Measurements from ENCODE around the gene HBS1L. TPM values are rescaled to one million over a fixed set of nuclear protein-coding genes. Genes with fewer than 3 reads are reported as not detected.

The HBS1L gene
- total RNA-seq, 4 donors from 2014 or later, result 39.2 to 54.8 (median 47.0) TPM

DNA sequence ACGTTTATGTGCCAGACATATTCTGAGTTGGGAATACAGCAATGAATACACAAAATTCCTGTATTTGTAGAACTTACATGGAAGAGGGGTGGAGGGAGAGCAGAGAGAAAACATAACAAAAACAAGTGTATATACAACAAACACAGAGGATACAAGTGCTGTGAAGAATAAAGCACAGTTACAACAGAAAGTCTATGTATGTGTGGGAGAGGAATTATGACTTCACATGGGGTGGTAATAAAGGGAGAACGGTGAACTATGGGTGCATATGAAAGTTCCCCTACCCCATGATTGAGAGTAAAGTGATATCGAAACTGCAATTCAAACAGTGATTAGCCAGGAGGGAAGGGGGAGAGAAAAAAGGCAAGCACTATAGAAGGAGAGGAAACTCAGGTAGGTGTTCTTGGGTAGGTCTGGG, 24.6 kb downstream of the HBS1L start:
- TF ChIP-seq, protein P1, sequence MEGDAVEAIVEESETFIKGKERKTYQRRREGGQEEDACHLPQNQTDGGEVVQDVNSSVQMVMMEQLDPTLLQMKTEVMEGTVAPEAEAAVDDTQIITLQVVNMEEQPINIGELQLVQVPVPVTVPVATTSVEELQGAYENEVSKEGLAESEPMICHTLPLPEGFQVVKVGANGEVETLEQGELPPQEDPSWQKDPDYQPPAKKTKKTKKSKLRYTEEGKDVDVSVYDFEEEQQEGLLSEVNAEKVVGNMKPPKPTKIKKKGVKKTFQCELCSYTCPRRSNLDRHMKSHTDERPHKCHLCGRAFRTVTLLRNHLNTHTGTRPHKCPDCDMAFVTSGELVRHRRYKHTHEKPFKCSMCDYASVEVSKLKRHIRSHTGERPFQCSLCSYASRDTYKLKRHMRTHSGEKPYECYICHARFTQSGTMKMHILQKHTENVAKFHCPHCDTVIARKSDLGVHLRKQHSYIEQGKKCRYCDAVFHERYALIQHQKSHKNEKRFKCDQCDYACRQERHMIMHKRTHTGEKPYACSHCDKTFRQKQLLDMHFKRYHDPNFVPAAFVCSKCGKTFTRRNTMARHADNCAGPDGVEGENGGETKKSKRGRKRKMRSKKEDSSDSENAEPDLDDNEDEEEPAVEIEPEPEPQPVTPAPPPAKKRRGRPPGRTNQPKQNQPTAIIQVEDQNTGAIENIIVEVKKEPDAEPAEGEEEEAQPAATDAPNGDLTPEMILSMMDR (IDR thresholded peaks at IDR 0.05), result no peak
- no peak for ATAC-seq (ENCODE audit: low FRiP score)
- DNase-seq (ENCODE audit: low spot score), result no peak

DNA sequence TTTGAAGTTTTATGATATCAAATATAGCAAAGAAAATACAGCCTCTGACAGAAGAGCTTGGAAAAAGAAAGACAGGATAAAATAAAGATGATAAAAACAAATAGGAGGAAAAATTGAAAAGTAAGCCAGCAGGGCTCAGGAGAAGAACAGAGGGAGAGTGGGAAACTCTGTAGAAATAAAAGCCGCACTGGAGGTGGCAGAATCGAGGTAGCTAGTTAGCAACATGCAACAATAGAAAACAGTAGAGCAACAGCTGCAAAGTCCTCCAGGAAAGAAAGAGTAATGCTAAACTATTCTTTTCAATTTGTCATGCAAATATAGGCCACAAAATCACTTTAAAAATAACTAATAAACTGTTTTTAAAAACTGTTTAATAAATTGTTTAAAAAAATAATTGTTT, 28.8 kb downstream of the HBS1L start:
- ATAC-seq (ENCODE audit: low FRiP score) (no peak), DNase-seq (ENCODE audit: low spot score) (no peak)
- TF ChIP-seq, protein P1 (IDR thresholded peaks at IDR 0.05), result no peak

DNA sequence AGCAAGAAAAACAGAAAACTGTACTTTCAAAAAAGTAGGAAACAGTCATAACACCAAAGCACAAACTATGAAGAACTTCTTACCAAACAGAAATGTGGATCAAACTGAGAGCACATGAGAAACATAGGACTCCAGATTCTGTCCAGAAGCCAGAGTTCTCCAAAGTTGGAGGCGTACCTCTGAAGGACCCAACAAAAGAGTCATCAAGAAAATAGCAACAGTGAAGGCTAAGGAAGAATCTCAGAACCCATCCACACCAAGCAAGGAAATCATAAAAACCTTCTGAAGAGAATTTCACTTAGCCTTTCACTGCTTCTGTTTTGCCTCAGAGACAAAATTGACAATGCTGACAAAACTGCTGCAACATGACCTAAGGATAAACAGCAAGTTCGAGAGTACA, 29.4 kb downstream of the HBS1L start:
- no peak for DNase-seq (ENCODE audit: low spot score)
- TF ChIP-seq, protein P1 (IDR thresholded peaks at IDR 0.05), result no peak
- no peak for ATAC-seq (ENCODE audit: low FRiP score)

DNA sequence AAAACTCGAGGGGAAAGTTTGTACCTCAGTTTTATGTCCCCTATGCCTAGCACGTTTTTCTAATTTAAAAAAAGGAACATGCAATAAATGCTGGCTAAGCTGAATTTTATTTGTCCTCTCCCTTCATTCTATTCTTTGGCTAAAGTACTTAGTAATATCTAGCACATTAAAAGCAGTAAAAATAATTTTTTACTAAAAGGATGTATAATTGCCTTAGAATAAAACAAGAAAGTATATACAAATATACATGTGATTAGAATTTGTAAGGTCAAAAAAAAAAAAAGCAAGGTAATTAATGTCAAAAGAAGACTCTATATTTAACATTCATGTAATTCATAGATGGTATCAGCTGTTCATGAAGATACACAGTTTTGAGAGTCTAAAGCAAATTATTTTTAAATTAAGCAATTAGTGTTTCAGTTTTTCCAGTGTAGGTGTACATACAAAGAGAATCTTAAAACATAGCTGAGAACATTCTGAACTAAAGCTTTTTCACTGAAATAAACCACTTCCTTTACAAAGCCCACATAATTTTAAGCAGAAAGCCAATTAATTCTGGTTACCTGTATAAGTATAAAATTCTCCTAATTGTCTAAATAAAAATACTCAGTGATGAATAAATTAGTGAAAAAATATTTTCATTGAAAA, 32.4 kb downstream of the HBS1L start:
- DNase-seq (ENCODE audit: low spot score) (no peak), ATAC-seq (ENCODE audit: low FRiP score) (no peak)
- TF ChIP-seq, protein P1 (IDR thresholded peaks at IDR 0.05), result no peak

DNA sequence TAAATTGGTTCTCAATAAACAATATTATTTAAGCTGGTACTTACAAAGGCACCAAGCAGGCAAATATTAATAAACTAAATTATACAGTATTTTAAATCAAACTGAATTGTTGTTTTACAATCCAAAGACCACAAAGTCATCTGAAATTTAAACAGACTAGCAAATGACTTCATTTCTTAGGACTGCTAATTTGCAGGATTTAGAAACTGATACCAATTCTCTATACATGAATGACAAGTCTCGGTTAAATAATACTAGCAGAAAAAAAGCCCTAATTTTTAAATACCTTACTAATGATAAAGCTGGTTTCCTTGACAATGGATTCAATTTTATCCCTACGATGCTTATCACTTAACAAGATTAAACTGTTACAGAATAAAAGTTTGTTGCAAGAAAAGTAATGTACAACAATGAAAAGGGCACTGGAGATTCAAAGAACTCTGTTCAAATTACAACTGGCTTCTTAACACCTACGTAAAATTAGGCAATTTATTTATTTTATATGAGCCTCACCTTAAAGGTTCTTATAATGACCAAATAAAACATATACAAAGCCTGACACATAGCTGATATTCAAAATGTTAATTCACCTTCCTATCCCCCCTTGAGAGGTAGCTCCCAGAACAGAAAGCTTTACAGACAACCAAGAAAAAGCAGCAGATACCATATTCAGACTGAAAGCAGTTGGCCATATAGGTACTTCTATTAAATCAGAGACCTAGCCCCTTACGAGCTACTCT, 33.1 kb downstream of the HBS1L start:
- DNase-seq (ENCODE audit: low spot score) (no peak), ATAC-seq (ENCODE audit: low FRiP score) (no peak)
- TF ChIP-seq, protein P1 (IDR thresholded peaks at IDR 0.05), result no peak

DNA sequence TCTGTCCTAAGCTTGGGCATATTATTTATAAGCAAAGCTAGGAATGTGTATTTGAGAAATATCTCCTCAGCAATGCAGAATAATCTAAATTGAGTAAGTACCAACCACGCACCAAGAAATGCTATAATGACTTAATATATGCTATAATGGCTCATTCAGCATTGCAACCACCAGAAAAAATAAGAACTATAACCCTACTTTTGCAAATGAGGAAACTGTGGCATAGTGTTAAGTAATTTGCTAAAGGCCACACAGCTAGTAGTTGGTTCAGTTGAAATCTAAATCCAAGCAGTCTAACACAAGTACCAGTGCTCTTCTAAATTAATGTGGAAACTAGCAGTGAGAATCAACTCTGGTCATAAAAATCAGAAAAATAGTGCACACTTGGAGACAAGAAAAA, 35.7 kb downstream of the HBS1L start:
- ATAC-seq (ENCODE audit: low FRiP score) (no peak), DNase-seq (ENCODE audit: low spot score) (no peak)
- TF ChIP-seq, protein P1 (IDR thresholded peaks at IDR 0.05), result no peak

DNA sequence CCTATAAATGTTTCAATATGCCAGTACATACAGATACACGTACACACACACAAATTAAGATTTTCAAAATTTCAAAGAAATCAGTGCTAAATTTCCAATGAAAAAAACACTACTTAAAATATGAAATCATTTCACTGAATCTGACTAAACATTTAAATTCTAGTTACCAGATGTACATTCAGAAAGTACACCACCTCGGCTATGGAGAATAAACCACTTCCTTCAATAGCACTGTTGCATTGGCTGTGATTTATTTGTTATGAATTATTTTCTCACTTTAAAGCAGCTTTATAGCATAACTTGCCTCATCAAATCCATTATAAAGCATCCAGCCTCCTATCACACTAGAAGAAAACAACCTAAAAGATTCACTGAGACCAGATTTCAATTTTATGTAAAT, 36.6 kb downstream of the HBS1L start:
- TF ChIP-seq, protein P1 (IDR thresholded peaks at IDR 0.05), result no peak
- ATAC-seq (ENCODE audit: low FRiP score) (no peak), DNase-seq (ENCODE audit: low spot score) (no peak)
